Ishikawa (cell line): ENCODE measurements around the gene UBAC2.

ENCODE experiments used
- EP300 ChIP-seq: IDR thresholded peaks from 2 replicates; pipeline ENCODE4 v1.6.1; 2012; ENCODE audit warnings: borderline replicate concordance
- TEAD4 ChIP-seq: IDR thresholded peaks from 2 replicates; pipeline ENCODE4 v1.6.1; 2012
- YY1 ChIP-seq: IDR thresholded peaks from 2 replicates; pipeline ENCODE4 v1.6.1; 2012; ENCODE audit warnings: low read depth

GRCh38 chr13:99260216-99260615 is 59.6 kb downstream of the UBAC2 start:
- TF ChIP-seq TEAD4 (no peak), EP300 (no peak), YY1 (no peak)
